Panc1 (cell line): ENCODE data around the gene KIF26B.

Experiments used
- CTCF ChIP-seq: fragments of 450-650 bp; IDR thresholded peaks from 2 replicates; pipeline ENCODE4 v1.5.1; 2017; ENCODE audit warnings: mild to moderate bottlenecking
- POLR2AphosphoS5 ChIP-seq: IDR thresholded peaks from 2 replicates; pipeline ENCODE4 v1.6.1; 2012; ENCODE audit warnings: mild to moderate bottlenecking, low read depth, low read length, moderate library complexity
- SIN3A ChIP-seq: IDR thresholded peaks from 2 replicates; pipeline ENCODE4 v1.6.1; 2012; ENCODE audit warnings: low read depth, mild to moderate bottlenecking, low read length, moderate library complexity, borderline replicate concordance; ENCODE audit not compliant: insufficient read depth
- TF ChIP-seq, protein P1 (sequence below), 2 experiments: IDR thresholded peaks; 2 replicates each; pipeline ENCODE4 v1.6.1; 2011 to 2012; ENCODE audit warnings: low read depth in 2 of 2, control low read depth in 1 of 2, low read length in 1 of 2, mild to moderate bottlenecking in 1 of 2, moderate library complexity in 1 of 2; ENCODE audit not compliant: insufficient read depth in 1 of 2

DNA sequence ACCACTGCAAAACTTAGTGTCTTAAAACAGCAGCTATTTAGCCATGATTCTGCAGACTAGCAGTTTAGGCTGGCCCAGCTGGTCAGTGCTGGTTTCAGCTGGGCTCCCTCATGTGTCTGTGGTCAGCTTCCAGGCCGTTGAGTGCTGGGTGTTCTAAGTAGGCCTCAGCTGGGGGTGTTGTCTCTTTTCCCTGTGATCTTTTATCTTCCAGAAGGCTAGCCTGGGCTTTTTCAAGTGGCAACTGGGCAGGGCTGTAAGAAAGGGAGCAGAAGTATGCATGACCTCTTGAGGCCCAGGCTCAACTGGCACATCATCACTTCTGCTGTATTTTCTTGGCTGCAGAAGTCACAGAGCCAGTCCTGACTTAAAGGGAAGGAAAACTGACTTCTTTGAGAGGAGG is 136.1 kb downstream of the KIF26B start:
- TF ChIP-seq CTCF (no peak), POLR2AphosphoS5 (no peak), SIN3A (no peak)
- TF ChIP-seq, protein P1, sequence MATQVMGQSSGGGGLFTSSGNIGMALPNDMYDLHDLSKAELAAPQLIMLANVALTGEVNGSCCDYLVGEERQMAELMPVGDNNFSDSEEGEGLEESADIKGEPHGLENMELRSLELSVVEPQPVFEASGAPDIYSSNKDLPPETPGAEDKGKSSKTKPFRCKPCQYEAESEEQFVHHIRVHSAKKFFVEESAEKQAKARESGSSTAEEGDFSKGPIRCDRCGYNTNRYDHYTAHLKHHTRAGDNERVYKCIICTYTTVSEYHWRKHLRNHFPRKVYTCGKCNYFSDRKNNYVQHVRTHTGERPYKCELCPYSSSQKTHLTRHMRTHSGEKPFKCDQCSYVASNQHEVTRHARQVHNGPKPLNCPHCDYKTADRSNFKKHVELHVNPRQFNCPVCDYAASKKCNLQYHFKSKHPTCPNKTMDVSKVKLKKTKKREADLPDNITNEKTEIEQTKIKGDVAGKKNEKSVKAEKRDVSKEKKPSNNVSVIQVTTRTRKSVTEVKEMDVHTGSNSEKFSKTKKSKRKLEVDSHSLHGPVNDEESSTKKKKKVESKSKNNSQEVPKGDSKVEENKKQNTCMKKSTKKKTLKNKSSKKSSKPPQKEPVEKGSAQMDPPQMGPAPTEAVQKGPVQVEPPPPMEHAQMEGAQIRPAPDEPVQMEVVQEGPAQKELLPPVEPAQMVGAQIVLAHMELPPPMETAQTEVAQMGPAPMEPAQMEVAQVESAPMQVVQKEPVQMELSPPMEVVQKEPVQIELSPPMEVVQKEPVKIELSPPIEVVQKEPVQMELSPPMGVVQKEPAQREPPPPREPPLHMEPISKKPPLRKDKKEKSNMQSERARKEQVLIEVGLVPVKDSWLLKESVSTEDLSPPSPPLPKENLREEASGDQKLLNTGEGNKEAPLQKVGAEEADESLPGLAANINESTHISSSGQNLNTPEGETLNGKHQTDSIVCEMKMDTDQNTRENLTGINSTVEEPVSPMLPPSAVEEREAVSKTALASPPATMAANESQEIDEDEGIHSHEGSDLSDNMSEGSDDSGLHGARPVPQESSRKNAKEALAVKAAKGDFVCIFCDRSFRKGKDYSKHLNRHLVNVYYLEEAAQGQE (IDR thresholded peaks at IDR 0.05; ENCODE audit: insufficient read depth in 1 of 2, low read depth in 2 of 2, low read length in 1 of 2), result no peak
